Spleen (tissue), 11 donors: ENCODE measurements around the gene EP400. TPM values are rescaled to one million over a fixed set of nuclear protein-coding genes. Genes with fewer than 3 reads are reported as not detected.

Experiments used
- DNase-seq: peaks from one replicate; pipeline ENCODE4 v3.0.0-alpha.2; 2020
- H3K27ac ChIP-seq, 8 donors: fragments of 200-600 bp; sonication (generic) in 7 of 8; 1 replicate in 4 of 8; 2 replicates in 4 of 8; pipeline versions ENCODE4 v1.5.0 to v1.8.0; 2016 to 2021; ENCODE audit warnings: inconsistent platforms in 4 of 8, mild to moderate bottlenecking in 4 of 8, moderate library complexity in 1 of 8
- H3K27me3 ChIP-seq, 7 donors: fragments of 200-600 bp; sonication (generic) in 6 of 7; replicated peaks in 1 of 7; 1 replicate in 4 of 7; 2 replicates in 3 of 7; pipeline versions ENCODE4 v1.5.0 to v1.8.0; 2016 to 2021; ENCODE audit warnings: inconsistent platforms in 3 of 7, mild to moderate bottlenecking in 1 of 7
- H3K36me3 ChIP-seq, 6 donors: fragments of 200-600 bp; sonication (generic) in 5 of 6; 1 replicate in 4 of 6; 2 replicates in 2 of 6; pipeline versions ENCODE4 v1.5.0 to v1.8.0; 2016 to 2021; ENCODE audit warnings: inconsistent platforms in 2 of 6
- H3K4me1 ChIP-seq, 6 donors: fragments of 200-600 bp; sonication (generic) in 5 of 6; 1 replicate in 3 of 6; 2 replicates in 3 of 6; pipeline versions ENCODE4 v1.5.0 to v1.8.0; 2016 to 2021; ENCODE audit warnings: inconsistent platforms in 3 of 6
- H3K4me3 ChIP-seq, 8 donors: fragments of 200-600 bp; sonication (generic) in 7 of 8; 1 replicate in 4 of 8; 2 replicates in 4 of 8; pipeline versions ENCODE4 v1.5.0 to v1.8.0; 2016 to 2021; ENCODE audit warnings: inconsistent platforms in 4 of 8, mild to moderate bottlenecking in 4 of 8, moderate library complexity in 2 of 8
- H3K9me3 ChIP-seq, 8 donors: fragments of 200-600 bp; sonication (generic) in 7 of 8; 1 replicate in 4 of 8; 2 replicates in 4 of 8; pipeline versions ENCODE4 v1.5.0 to v1.8.0; 2016 to 2021; ENCODE audit warnings: inconsistent platforms in 4 of 8
- POLR2A ChIP-seq, 3 donors: fragments of 450-650 bp; IDR thresholded peaks; one replicate each; pipeline ENCODE4 v1.5.1; 2017; ENCODE audit warnings: antibody characterized with exemption in 3 of 3, mild to moderate bottlenecking in 1 of 3
- POLR2AphosphoS5 ChIP-seq, 3 donors: sonication (generic); formaldehyde crosslinking; IDR thresholded peaks; one replicate each; pipeline ENCODE4 v1.5.1; 2017; ENCODE audit warnings: antibody characterized with exemption in 3 of 3
- WGBS, 5 donors: extraction: QIAGEN DNeasy Blood & Tissue Kit in 3 of 5; methylation state at CpG; one replicate each; pipeline versions ENCODE4 v1.1.5 to v1.1.7; 2013 to 2018; 5-methylcytosine and 5-hydroxymethylcytosine counted together
- intact Hi-C: fragments of 100-400 bp; cut with DNase I; formaldehyde crosslinking; loops from one replicate; pipeline ENCODE4 v1.15.0; 2023; ENCODE audit warnings: low total_unique reads
- polyA plus RNA-seq, 3 donors: library from polyadenylated mRNA; stranded (reverse); fragments of 200-250 nt; gene quantifications; one replicate each; pipeline ENCODE4 v1.2.1, GENCODE V29; 2013
- total RNA-seq, 7 donors: library from RNA; depleted of rRNA in 3 of 7; stranded (reverse); fragments of >200 nt in 3 of 7; fragmentation: NEBNext Ultra II Directional in 4 of 7; extraction: Animal tissue kit (Norgen Biotek cat#: 25700) in 4 of 7; gene quantifications; one replicate each; pipeline versions ENCODE4 v1.1.0 to v1.2.1, GENCODE V29; 2016 to 2021
- TF ChIP-seq, protein P1 (sequence below), 11 experiments: fragments of 200-600 bp in 7 of 11; fragments of 450-650 bp in 4 of 11; sonication (generic) in 4 of 11; IDR thresholded peaks in 8 of 11; conservative IDR thresholded peaks in 3 of 11; 1 replicate in 7 of 11; 2 replicates in 4 of 11; pipeline versions ENCODE4 v1.4.0 to v1.8.0; 2016 to 2021; ENCODE audit warnings: antibody characterized with exemption in 11 of 11, inconsistent platforms in 4 of 11, mild to moderate bottlenecking in 1 of 11
- donor health status: healthy with polysubstance abuse.
- donor health status: DM: no; HTN: no; CAD: no; lungs with moderate emphysema.
- donor health status: DM: no; HTN: no; CAD: no.
- donor health status: Bipolar disorder and iron deficiency.
- donor health status: healthy.
- donor health status: DM: no; HTN: no; CAD: no.
- donor health status: DM: yes; HTN: yes; CAD: no.

The EP400 gene
- total and polyA plus RNA-seq, 10 donors, result 11.8 to 70.2 (median 45.6) TPM

DNA sequence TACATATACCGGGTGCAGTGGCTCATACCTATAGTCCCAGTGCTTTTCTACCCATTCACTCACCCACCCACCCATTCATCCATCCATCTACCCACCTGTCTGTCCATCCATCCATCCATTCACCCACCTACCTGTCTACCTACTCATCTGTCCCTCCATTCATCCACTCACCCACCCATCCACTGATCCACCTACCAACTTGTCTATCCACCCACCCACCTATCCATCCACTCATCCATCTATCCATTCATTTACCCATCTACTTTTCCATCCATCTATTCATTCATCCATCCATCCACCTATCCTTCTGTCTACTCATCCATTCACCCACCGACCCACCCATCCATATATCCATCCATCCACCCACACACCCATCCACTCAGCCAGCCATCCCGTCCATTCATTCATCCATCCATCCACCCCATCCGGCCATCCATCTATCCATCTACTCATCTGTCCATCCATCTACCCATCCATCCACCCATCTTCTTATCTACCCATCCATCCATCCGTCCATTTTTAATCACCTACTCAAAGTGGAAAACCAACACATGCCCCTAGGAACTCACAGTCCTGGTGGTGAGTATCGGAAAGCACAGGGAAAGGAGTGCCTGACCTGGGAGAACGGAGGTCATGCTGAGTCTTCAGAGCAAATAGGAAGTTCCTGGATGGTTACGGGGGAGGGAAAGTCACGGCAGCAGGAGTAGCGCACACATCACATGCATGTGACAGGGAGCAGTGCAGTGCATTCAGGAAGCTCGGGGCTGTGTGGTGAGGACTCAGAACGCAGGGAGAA, 174.4 kb downstream of the EP400 start:
- Histone ChIP-seq H3K9me3 (peaks cover 0 to 15% (median 12%) of the 10 kb centered on the region in 8 donors), H3K4me3 (no peak overlapping the region), H3K4me1 (no peaks in the 10 kb centered on the region), H3K27me3 (no peaks in the 10 kb centered on the region), H3K27ac (no peak overlapping the region), H3K36me3 (peaks cover 0 to 97% (median 75%) of the 10 kb centered on the region in 6 donors)
- no peak for DNase-seq
- TF ChIP-seq, protein P1, sequence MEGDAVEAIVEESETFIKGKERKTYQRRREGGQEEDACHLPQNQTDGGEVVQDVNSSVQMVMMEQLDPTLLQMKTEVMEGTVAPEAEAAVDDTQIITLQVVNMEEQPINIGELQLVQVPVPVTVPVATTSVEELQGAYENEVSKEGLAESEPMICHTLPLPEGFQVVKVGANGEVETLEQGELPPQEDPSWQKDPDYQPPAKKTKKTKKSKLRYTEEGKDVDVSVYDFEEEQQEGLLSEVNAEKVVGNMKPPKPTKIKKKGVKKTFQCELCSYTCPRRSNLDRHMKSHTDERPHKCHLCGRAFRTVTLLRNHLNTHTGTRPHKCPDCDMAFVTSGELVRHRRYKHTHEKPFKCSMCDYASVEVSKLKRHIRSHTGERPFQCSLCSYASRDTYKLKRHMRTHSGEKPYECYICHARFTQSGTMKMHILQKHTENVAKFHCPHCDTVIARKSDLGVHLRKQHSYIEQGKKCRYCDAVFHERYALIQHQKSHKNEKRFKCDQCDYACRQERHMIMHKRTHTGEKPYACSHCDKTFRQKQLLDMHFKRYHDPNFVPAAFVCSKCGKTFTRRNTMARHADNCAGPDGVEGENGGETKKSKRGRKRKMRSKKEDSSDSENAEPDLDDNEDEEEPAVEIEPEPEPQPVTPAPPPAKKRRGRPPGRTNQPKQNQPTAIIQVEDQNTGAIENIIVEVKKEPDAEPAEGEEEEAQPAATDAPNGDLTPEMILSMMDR (IDR thresholded peaks at IDR 0.05 in 8 of 11, conservative IDR thresholded peaks at IDR 0.05 in 3 of 11), result no peak
- intact Hi-C loops, result no loop called here
- WGBS, 5 donors, result 88 to 96% (median 92%) methylated on average over 12 of the region's 12 CpGs

DNA sequence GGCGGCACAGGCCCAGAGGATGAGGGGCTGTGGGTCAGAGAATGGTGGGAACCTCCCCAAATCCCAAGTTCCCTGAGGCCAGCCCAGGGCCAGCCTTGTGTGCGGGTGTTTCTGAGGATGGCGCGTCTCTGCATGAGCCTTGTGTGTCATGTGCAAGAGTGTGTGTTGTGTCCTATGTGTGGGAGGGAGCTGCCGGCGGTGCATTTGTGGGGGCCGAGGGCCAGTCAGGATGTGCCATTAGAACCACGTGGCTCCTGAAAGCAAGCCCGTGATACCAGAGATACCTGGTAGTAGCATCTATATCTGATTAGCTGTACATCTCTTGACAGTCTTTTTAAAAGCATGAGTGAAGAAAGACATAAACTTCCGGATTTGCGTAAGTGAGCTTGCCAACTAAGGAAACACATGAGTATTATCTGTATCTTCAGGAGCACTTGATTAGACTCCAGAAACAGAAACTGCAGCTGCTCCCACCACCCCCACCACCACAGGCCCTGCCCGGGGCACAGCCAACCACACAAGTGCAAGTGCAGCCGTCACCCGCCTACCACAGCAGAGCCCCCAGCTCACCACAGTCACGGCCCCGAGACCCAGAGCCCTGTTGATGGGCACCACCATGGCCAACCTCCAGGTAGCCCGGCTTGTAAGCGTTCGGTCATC, 175.2 kb downstream of the EP400 start:
- Histone ChIP-seq H3K9me3 (peaks cover 0 to 15% (median 12%) of the 10 kb centered on the region in 8 donors), H3K36me3 (peaks cover 0 to 98% (median 74%) of the 10 kb centered on the region in 6 donors), H3K27ac (no peak overlapping the region), H3K4me3 (no peak overlapping the region), H3K4me1 (no peaks in the 10 kb centered on the region), H3K27me3 (no peaks in the 10 kb centered on the region)
- intact Hi-C loops, result no loop called here
- 83 to 93% (median 89%) methylated on average over 19 of the region's 19 CpGs for WGBS, 5 donors
- no peak for DNase-seq
- TF ChIP-seq POLR2A (IDR thresholded peaks at IDR 0.05) (no peak), POLR2AphosphoS5 (IDR thresholded peaks at IDR 0.05) (no peak)

DNA sequence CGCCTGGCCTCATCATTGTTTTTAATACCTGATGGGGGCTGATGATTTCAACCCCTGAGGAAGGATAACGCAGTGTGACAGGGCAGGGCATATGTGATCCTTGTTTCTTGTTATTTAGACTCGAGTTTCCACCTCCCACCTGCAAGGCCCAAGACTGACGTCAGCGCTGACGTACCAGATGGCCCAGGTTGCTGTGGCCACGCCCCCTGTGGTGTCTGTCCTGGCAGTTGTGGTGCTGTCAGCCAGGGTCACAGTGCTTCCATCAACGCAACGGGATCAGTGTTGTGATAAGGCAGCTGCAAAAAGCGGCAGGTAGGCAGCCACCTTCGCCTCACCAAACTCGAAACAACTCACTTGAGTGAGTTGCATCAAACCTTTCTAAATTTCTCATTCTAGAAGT, 176.0 kb downstream of the EP400 start:
- whole genome bisulfite sequencing, 5 donors, result 96 to 97% (median 96%) methylated on average over 12 of the region's 12 CpGs
- H3K4me1 ChIP-seq, result no peaks in the 10 kb centered on the region
- TF ChIP-seq, protein P1 (IDR thresholded peaks at IDR 0.05 in 8 of 11, conservative IDR thresholded peaks at IDR 0.05 in 3 of 11), result no peak
- TF ChIP-seq POLR2AphosphoS5 (IDR thresholded peaks at IDR 0.05) (no peak), POLR2A (IDR thresholded peaks at IDR 0.05) (no peak)
- DNase-seq, result no peak
- no peak overlapping the region for H3K4me3 ChIP-seq
- no peak overlapping the region for H3K27ac ChIP-seq
- H3K9me3 ChIP-seq, result peaks cover 0 to 15% (median 12%) of the 10 kb centered on the region in 8 donors
- intact Hi-C loops, result no loop called here
- no peaks in the 10 kb centered on the region for H3K27me3 ChIP-seq
- H3K36me3 ChIP-seq, result peaks cover 0 to 90% (median 67%) of the 10 kb centered on the region in 6 donors

DNA sequence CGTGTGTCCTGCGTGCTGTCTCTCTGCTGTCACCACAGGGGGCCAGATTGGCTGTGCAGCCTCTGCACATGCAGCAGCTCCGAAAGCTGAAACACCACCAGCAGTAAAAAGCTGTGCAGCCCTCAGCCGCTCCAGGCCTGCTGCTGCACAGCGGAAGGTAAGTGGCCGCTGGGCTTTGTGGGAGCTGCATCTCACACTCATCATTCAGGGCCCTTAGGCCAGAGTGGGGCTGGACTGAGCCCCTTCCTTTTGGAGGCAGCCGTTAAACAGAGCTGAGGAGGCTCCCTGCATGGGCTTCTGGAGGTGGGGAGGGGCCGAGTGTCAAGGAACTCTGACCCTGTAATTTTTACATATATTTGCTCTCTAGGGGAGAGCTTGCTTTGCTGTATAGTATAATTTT, 177.3 kb downstream of the EP400 start:
- peaks cover 0 to 77% (median 54%) of the 10 kb centered on the region in 6 donors for H3K36me3 ChIP-seq
- intact Hi-C loops, result no loop called here
- WGBS, 5 donors, result 98 to 100% (median 99%) methylated on average over 8 of the region's 8 CpGs
- H3K4me1 ChIP-seq, result no peaks in the 10 kb centered on the region
- peaks cover 0 to 15% (median 12%) of the 10 kb centered on the region in 8 donors for H3K9me3 ChIP-seq
- H3K27me3 ChIP-seq, result no peaks in the 10 kb centered on the region
- no peak for DNase-seq
- H3K27ac ChIP-seq, result no peak overlapping the region
- H3K4me3 ChIP-seq, result no peak overlapping the region
- no peak for TF ChIP-seq POLR2AphosphoS5 (IDR thresholded peaks at IDR 0.05)
- no peak for TF ChIP-seq POLR2A (IDR thresholded peaks at IDR 0.05)
- TF ChIP-seq, protein P1 (IDR thresholded peaks at IDR 0.05 in 8 of 11, conservative IDR thresholded peaks at IDR 0.05 in 3 of 11), result no peak
